HepG2 (cell line): ENCODE results near the gene PSMC4. TPM values are rescaled to one million over a fixed set of nuclear protein-coding genes. Genes with fewer than 3 reads are reported as not detected.

Experiments used
- ATAC-seq: fragments of 200-7000 bp; cut with Tn5 transposase; 3 replicates; pipeline ENCODE4 v1.9.1; 2020; ENCODE audit warnings: mild to moderate bottlenecking, moderate library complexity
- BruUV-seq: library from RNA; stranded (reverse); fragments of 400-500 nt; replicated peaks from 2 replicates; lab custom pipeline; 2021; lab: Mats Ljungman, UMichigan
- CTCF ChIA-PET: fragments of 300-600 bp; formaldehyde crosslinking; extraction: SDS; loops from one replicate; lab custom pipeline; 2021; ENCODE audit warnings: low total read pairs, inconsistent platforms, low intra/inter-chr PET ratio; lab: Yijun Ruan, JAX
- POLR2A ChIA-PET: fragments of 350-600 bp; sonication (Branson Sonifier 250); formaldehyde crosslinking; loops from one replicate; lab custom pipeline; 2020; ENCODE audit warnings: antibody characterized with exemption, inconsistent platforms; lab: Yijun Ruan, JAX
- DNase-seq: peaks from one replicate; pipeline ENCODE4 v3.0.0-alpha.2; 2015; ENCODE audit warnings: low spot score
- FAIRE-seq: peaks from 3 replicates; lab custom pipeline; 2011; peaks lifted over from hg19 to GRCh38; lab: Jason Lieb, UNC
- H2AFZ ChIP-seq: one replicate; pipeline ENCODE4 v1.6.1; 2011; ENCODE audit warnings: low read length, inconsistent platforms
- H3K27ac ChIP-seq: fragments of 300-600 bp; 3 replicates; pipeline ENCODE4 v1.8.0; 2011; ENCODE audit warnings: mixed run types, mild to moderate bottlenecking, mixed read lengths, low read length, inconsistent platforms; ENCODE audit not compliant: insufficient read depth; ENCODE audit errors: extremely low read length
- H3K27me3 ChIP-seq, 2 experiments: fragments of 200-600 bp in 1 of 2; 2 replicates in 1 of 2; 3 replicates in 1 of 2; pipeline versions ENCODE4 v1.6.0 to v1.8.0; 2011; ENCODE audit warnings: low read length in 2 of 2, mild to moderate bottlenecking in 2 of 2, moderate library complexity in 2 of 2, inconsistent platforms in 1 of 2; ENCODE audit not compliant: insufficient read depth in 2 of 2, control insufficient read depth in 1 of 2
- H3K36me3 ChIP-seq, 2 experiments: fragments of 200-600 bp in 1 of 2; replicated peaks in 1 of 2; 2 replicates in 1 of 2; 3 replicates in 1 of 2; pipeline versions ENCODE4 v1.5.1 to v1.8.0; 2011; ENCODE audit warnings: low read length in 2 of 2, inconsistent platforms in 1 of 2; ENCODE audit not compliant: insufficient read depth in 2 of 2, control insufficient read depth in 1 of 2
- H3K4me1 ChIP-seq: 2 replicates; pipeline ENCODE4 v1.5.1; 2012; ENCODE audit warnings: low read length, inconsistent platforms; ENCODE audit not compliant: insufficient read depth
- H3K4me2 ChIP-seq: 2 replicates; pipeline ENCODE4 v1.6.0; 2011; ENCODE audit warnings: low read depth, low read length, inconsistent platforms
- H3K4me3 ChIP-seq, 3 experiments: fragments of 200-600 bp in 1 of 3; sonication (generic), shearing (Covaris generic) in 1 of 3; replicated peaks in 1 of 3; 2 replicates each; pipeline ENCODE4 v1.5.1; 2011 to 2016; ENCODE audit warnings: low read length in 3 of 3, inconsistent platforms in 2 of 3, low read depth in 2 of 3, mild to moderate bottlenecking in 2 of 3, control low read depth in 1 of 3, mixed read lengths in 1 of 3; ENCODE audit not compliant: insufficient read depth in 1 of 3
- H3K79me2 ChIP-seq: one replicate; pipeline ENCODE4 v1.6.1; 2011; ENCODE audit warnings: low read length, inconsistent platforms; ENCODE audit not compliant: insufficient read depth
- H3K9ac ChIP-seq: 2 replicates; pipeline ENCODE4 v1.6.0; 2011; ENCODE audit warnings: mild to moderate bottlenecking, low read depth, low read length, inconsistent platforms; ENCODE audit not compliant: insufficient read depth
- H3K9me3 ChIP-seq: 2 replicates; pipeline ENCODE4 v1.5.1; 2012; ENCODE audit warnings: mild to moderate bottlenecking, low read length
- H4K20me1 ChIP-seq: 2 replicates; pipeline ENCODE4 v1.6.0; 2011; ENCODE audit warnings: inconsistent platforms, mild to moderate bottlenecking, low read length, moderate library complexity; ENCODE audit not compliant: insufficient read depth
- JDP2 ChIP-seq: sonication (generic); formaldehyde crosslinking; IDR thresholded peaks from 2 replicates; pipeline ENCODE4 v1.8.1; 2022; ENCODE audit warnings: missing genetic modification reagents, borderline replicate concordance
- NCOR1 ChIP-seq: fragments of 200-600 bp; sonication (generic); IDR thresholded peaks from 2 replicates; pipeline ENCODE4 v1.7.0; 2017; ENCODE audit warnings: antibody characterized with exemption, low read length, borderline replicate concordance
- RBM22 ChIP-seq: fragments of 200-400 bp; formaldehyde crosslinking; optimal IDR thresholded peaks from 2 replicates; pipeline ENCODE3; 2017; ENCODE audit warnings: mild to moderate bottlenecking, low read length, moderate library complexity
- ZNF10 ChIP-seq: sonication (generic); formaldehyde crosslinking; IDR thresholded peaks from 2 replicates; pipeline ENCODE4 v1.4.0; 2020; ENCODE audit warnings: mild to moderate bottlenecking, low read depth, missing genetic modification reagents, borderline replicate concordance
- ZNF121 ChIP-seq: sonication (generic); formaldehyde crosslinking; IDR thresholded peaks from 2 replicates; pipeline ENCODE4 v1.5.0; 2020; ENCODE audit warnings: mild to moderate bottlenecking, missing genetic modification reagents
- ZNF20 ChIP-seq: sonication (generic); formaldehyde crosslinking; IDR thresholded peaks from 2 replicates; pipeline ENCODE4 v1.4.0; 2020; ENCODE audit warnings: mild to moderate bottlenecking, moderate library complexity, missing genetic modification reagents
- ZNF83 ChIP-seq: sonication (generic); formaldehyde crosslinking; IDR thresholded peaks from 2 replicates; pipeline ENCODE4 v1.4.0; 2020; ENCODE audit warnings: missing genetic modification reagents, mild to moderate bottlenecking, borderline replicate concordance
- WGBS: methylation state at CpG from one replicate; pipeline ENCODE4 v1.1.6; 2017; ENCODE audit warnings: low lambda C conversion rate; 5-methylcytosine and 5-hydroxymethylcytosine counted together
- in situ Hi-C: cut with HindIII; loops from 2 replicates; pipeline ENCODE4 v1.10.0; 2017; ENCODE audit warnings: low pct_unique_long_range_greater_than_20kb; ENCODE audit not compliant: extremely low pct_ligation_motif_present
- intact Hi-C: fragments of 100-400 bp; cut with micrococcal nuclease; formaldehyde crosslinking; loops from one replicate; pipeline ENCODE4 v1.10.0; 2022; ENCODE audit not compliant: unreplicated experiment
- polyA plus RNA-seq, 8 experiments: library from polyadenylated mRNA; depleted of rRNA in 3 of 8; stranded (reverse) in 7 of 8; unstranded in 1 of 8; fragments of >200 nt; fragmentation: Illumina TruSeq in 4 of 8; extraction: Trizol in 4 of 8; gene quantifications; 2 replicates each; pipeline versions ENCODE4 v1.2.1 to v1.2.3, GENCODE V29; 2011 to 2016; ENCODE audit warnings: low read depth in 4 of 8, missing spikeins in 1 of 8, mixed read lengths in 1 of 8; ENCODE audit not compliant: insufficient read depth in 1 of 8
- total RNA-seq, 5 experiments: library from RNA; depleted of rRNA; stranded (reverse); fragments of >200 nt; fragmentation: Illumina TruSeq; extraction: Trizol; gene quantifications; 2 replicates each; pipeline ENCODE4 v1.2.3, GENCODE V29; 2016; ENCODE audit warnings: low read depth in 1 of 5

The PSMC4 gene
- total and polyA plus RNA-seq, 2 of the 13 experiments (the other 11 are each of a cell fraction or from before 2014, with no cell fraction given), result 49.9 to 160 TPM

- Histone ChIP-seq H3K4me2 (no peak overlapping the region), H3K4me1 (no peaks in the 10 kb centered on the region), H3K9ac (no peak overlapping the region), H3K79me2 (peaks cover 9% of the 10 kb centered on the region), H4K20me1 (no peaks in the 10 kb centered on the region), H2AFZ (no peak overlapping the region), H3K36me3 (peaks cover 12 to 37% of the 10 kb centered on the region in 2 experiments), H3K27me3 (no peaks in the 10 kb centered on the region), H3K27ac (no peak overlapping the region), H3K4me3 (no peak overlapping the region), H3K9me3 (peaks cover 14% of the 10 kb centered on the region)
- BruUV-seq, result no TSS peak
- WGBS, result 89% methylated on average over 1 of the region's 1 CpG
- DNase-seq (no peak), ATAC-seq (no peak), FAIRE-seq (no peak)
- POLR2A ChIA-PET, result no interaction called here
- intact Hi-C loops, result no loop called here
- TF ChIP-seq ZNF121 (CRISPR knock-in tag), result peak; percentile 45; the same call in 1 of the 2 replicates
- no peak for TF ChIP-seq JDP2 (CRISPR knock-in tag)
- TF ChIP-seq ZNF10 (CRISPR knock-in tag), result no peak
- TF ChIP-seq NCOR1, result no peak
- CTCF ChIA-PET, result no interaction called here
- in situ Hi-C loops, result no loop called here
These were observed 11.9 kb downstream of the PSMC4 start for GRCh38 chr19:39982883-39983282.

- H3K36me3 ChIP-seq, result peaks cover 8 to 28% of the 10 kb centered on the region in 2 experiments
- no peak for FAIRE-seq
These were observed 12.8 kb downstream of the PSMC4 start for GRCh38 chr19:39983695-39984300.

More at GRCh38 chr19:39983695-39984300, 12.8 kb downstream of the PSMC4 start:
- Histone ChIP-seq H3K79me2 (peaks cover 9% of the 10 kb centered on the region), H3K4me2 (no peak overlapping the region), H3K27ac (no peak overlapping the region), H2AFZ (no peak overlapping the region), H3K4me1 (no peaks in the 10 kb centered on the region), H3K9me3 (peaks cover 14% of the 10 kb centered on the region), H4K20me1 (no peaks in the 10 kb centered on the region), H3K9ac (no peak overlapping the region), H3K4me3 (no peak overlapping the region), H3K27me3 (no peaks in the 10 kb centered on the region)
- no peak for ATAC-seq
- ChIA-PET POLR2A (interaction anchor here (1.2 kb wide), 1 partner anchor 13 kb away, joined by 5 read pairs; the partner anchor contains the start of gene PSMC4), CTCF (no interaction called here)
- DNase-seq, result no peak
- intact Hi-C loops, result no loop called here
- in situ Hi-C loops, result no loop called here
- peak; percentile 20 for TF ChIP-seq RBM22
- TF ChIP-seq ZNF20 (CRISPR knock-in tag), result peak; percentile 99
- TF ChIP-seq ZNF83 (CRISPR knock-in tag), result no peak
- WGBS, result 81% methylated on average over 5 of the region's 5 CpGs
- BruUV-seq, result no TSS peak
